ENCODE data around the gene TDRD3. TPM values are rescaled to one million over a fixed set of nuclear protein-coding genes. Genes with fewer than 3 reads are reported as not detected.

The TDRD3 gene
- total RNA-seq, 2 donors from 2014 or later, result 20.0 to 22.7 TPM

DNA sequence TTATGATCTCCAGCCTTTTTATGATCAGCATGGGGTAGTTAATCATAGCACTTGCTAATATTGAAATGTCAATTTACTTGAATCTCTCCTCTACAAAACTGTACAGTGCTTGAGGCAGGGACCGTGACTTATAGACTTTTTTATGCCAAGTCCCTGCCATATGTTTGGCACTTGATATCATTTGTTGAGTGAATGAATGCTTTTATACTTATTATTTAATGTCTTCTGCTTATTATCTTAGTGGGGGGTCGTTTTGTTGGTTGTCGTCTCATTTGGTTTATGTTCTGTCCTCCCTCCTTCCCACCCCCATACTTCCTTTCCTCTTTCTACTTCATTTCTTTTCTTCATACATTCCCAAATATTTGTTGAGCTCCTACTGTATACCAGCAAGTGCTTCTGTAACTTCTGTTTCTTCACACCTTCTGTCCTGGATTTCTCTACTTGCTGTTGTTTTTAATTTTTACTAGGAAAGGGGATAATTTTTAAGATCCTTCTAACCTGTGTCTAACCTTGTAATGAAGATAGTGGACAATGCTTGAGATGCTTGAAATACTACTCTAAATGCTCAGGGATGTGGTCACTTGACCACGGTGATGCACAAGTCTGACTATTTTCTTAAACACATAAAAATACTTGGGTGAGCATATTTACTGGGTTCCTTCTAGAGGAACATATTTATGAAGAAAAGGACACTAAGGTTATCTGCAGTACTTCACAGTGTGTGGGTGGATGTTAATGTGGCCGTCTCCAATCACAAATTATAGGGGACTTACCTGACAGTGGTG is 223.8 kb downstream of the TDRD3 start:
- Histone ChIP-seq H3K4me3 (no peak overlapping the region), H3K36me3 (replicated peaks in 1 of 2; ENCODE audit: insufficient read depth in 1 of 2, low read depth in 2 of 2) (no peaks in the 10 kb centered on the region), H3K4me1 (peaks cover 4% of the 10 kb centered on the region), H3K27me3 (no peaks in the 10 kb centered on the region), H3K27ac (no peak overlapping the region), H3K9me3 (no peaks in the 10 kb centered on the region)
- TF ChIP-seq CTCF (IDR thresholded peaks at IDR 0.05) (no peak), POLR2A (IDR thresholded peaks at IDR 0.05) (no peak)
- ATAC-seq, result no peak
- intact Hi-C loops (cut with DNase I), result no loop called here
- DNase-seq, result no peak
- WGBS, 2 donors, result 68 to 70% methylated on average over 5 of the region's 5 CpGs

DNA sequence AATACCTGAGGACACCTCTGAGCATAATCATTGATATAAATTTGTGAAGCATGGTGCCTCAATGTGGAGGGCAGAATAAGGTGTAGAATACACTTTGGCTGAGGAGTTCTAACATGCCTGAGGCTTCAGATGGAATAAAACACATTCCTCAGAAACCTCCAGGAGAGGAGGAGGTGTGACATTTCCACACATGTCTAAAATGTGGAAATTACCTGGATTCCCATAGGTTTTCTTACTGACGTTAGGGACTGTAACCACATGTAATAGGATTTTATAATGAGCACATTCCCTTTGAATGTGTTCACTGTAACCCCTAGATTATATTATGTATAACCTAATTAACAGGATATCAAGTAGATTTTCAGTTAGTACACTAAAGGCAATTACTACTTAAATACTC is 226.1 kb downstream of the TDRD3 start:
- intact Hi-C loops (cut with DNase I), result no loop called here
- Histone ChIP-seq H3K4me1 (no peaks in the 10 kb centered on the region), H3K27ac (no peak overlapping the region), H3K36me3 (replicated peaks in 1 of 2; ENCODE audit: insufficient read depth in 1 of 2, low read depth in 2 of 2) (no peaks in the 10 kb centered on the region), H3K4me3 (no peak overlapping the region), H3K27me3 (no peaks in the 10 kb centered on the region), H3K9me3 (no peaks in the 10 kb centered on the region)
- ATAC-seq (no peak), DNase-seq (no peak)
- 46 to 52% methylated on average over 1 of the region's 1 CpG for WGBS, 2 donors
- no peak for TF ChIP-seq CTCF (IDR thresholded peaks at IDR 0.05)
- TF ChIP-seq POLR2A (IDR thresholded peaks at IDR 0.05), result no peak

Small RNA genes lying within 50 kb of the gene (small RNA-seq; reads per million reads assigned to genes)
- gene RNA5SP31, result not detected

Other genes with a start within 250 kb of the TDRD3 start
- gene DIAPH3, start 233.3 kb upstream of the TDRD3 start, total RNA-seq, result under 1 TPM; 0.33 to 0.78 TPM